Measurements from ENCODE around the gene KRTAP5-9.
"Not testable (repeated sequence)": the region's sequence is repeated elsewhere in the genome, so short reads cannot be mapped to it uniquely, and the experiment has no call there.

Gene KRTAP5-9

DNA sequence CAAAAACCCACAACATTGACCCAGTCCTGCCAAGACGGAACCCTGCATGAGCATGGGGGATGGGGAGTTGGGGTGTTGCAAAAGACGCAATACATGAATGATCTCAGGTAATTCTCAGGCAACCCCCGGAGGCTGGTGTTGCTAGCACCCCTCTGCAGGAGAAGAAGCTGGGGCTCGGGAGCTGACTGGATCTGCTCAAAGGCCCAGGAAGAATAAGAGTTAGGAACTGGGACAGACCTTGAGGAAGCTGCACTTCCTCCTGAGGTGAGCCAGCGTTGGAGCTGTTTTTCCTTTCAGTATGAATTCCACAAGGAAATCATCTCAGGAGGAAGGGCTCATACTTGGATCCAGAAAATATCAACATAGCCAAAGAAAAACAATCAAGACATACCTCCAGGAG lies at the start of gene KRTAP5-9:
Gene KRTAP5-9, plus strand, starts transcription at position 301 of the 400 bp plus-strand sequence. CDS start 238 bp downstream, outside the sequence.
- DNase-seq (ENCODE audit: low read depth), result no peak

DNA sequence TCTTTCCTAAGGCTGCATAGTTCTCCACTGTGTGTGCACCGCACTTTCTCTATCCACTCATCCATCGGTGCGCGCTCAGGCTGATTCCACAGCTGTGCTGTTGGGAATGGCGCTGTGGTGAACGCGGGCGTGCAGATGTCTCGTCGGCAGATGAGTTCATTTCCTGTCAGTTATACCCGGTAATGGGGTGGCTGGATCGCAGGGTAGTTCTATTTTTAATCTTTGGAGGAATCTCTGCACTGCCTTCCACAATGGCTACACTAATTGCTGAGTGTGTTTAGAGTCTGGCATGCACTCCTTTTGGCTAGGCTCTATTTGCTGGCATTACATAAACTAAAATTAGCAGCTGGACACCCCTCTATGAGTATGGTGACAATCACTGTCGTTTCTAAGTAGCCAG lies 49.1 kb upstream of the KRTAP5-9 start:
- no peak for DNase-seq (ENCODE audit: low read depth)

- no peak for DNase-seq (ENCODE audit: low read depth)
These were observed 48.7 kb upstream of the KRTAP5-9 start for GRCh38 chr11:71499546-71499945.

- DNase-seq (ENCODE audit: low read depth), result no peak
These were observed 47.6 kb upstream of the KRTAP5-9 start for GRCh38 chr11:71500601-71501021.

- no peak for DNase-seq (ENCODE audit: low read depth)
These were observed 46.9 kb upstream of the KRTAP5-9 start for GRCh38 chr11:71501071-71501985.

GRCh38 chr11:71502026-71502425 lies 46.2 kb upstream of the KRTAP5-9 start:
- no peak for DNase-seq (ENCODE audit: low read depth)

- DNase-seq (ENCODE audit: low read depth), result no peak
These were observed 45.3 kb upstream of the KRTAP5-9 start for GRCh38 chr11:71502871-71503435.

DNA sequence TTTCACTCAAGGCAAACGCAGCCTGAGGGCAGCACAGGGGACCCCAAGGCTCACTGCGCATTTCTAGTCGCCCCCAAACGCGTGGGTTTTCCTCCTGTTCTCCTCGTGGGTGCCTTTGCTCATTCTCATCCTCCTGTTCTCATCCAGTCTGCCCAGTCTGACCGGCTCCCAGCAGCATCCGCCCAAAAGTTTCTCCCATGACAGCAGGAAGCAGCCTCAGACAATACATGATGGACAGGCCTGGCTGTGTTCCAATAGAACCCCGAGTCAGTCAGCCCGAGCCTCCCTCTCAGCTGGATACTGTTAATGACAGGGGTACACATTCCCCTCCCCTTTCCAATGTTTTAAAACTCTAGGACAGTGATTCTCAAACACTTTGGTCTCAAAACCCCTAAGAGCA lies 43.7 kb upstream of the KRTAP5-9 start:
- DNase-seq (ENCODE audit: low read depth), result no peak

- no peak for DNase-seq (ENCODE audit: low read depth)
These were observed 43.2 kb upstream of the KRTAP5-9 start for GRCh38 chr11:71505001-71505400.

DNA sequence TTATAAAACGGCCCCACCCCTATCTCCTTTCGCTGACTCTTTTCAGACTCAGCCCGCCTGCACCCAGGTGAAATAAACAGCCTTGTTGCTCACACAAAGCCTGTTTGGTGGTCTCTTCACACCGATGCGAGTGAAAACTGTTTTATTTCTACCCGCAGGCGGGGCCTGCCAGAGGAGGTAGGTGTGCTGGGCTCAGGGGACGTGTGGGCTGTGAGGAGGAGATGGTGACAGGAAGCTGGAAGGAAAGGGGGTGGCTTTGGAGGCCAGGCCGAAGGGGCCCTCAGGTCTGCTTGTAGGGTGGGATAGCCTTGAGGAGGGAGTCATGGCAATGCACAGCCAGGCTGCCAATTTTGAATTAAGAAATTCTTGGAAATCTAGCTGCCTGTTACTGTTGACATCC lies 42.4 kb upstream of the KRTAP5-9 start:
- no peak for DNase-seq (ENCODE audit: low read depth)

DNA sequence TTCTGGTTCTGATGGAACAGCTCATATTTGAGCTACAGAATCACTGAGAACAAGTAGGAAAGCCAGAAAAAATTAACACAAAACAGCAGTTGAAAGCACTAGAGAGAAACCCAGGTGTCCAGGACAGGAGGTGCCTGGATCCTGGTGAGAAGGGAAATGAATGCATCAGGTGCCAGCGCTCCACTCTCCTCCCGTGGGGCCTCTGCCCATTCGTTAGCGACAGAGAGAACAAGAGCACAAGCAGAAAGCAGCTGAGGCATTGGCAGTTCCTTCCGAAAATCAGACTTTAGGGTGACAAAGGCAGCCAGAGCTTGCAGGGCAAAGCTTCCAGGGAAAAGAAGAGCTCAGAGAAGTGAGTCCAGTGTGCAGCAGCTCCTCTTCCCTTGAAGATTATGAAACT lies 41.1 kb upstream of the KRTAP5-9 start:
- no peak for DNase-seq (ENCODE audit: low read depth)

GRCh38 chr11:71518506-71519471 lies 29.4 kb upstream of the KRTAP5-9 start:
- DNase-seq (ENCODE audit: low read depth), result no peak

DNA sequence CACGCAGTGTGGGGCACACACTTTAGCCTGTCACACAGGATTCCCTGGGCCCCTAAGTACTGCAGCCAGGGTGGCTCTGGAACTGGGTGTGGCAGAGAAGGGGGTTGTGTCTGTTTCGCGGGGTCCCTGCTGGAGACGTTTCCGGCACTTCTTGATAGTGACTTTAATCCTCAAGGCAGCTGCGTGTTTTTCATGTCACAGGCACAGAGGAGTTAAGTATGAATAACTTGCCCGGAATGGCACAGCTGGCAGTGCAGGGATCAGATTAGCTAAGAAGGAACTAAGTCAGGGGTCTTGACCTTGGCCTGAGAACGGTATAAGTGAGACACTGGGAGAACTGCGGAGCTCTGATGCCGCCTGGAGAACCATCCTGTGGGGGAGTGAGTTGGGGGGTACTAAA lies 28.7 kb upstream of the KRTAP5-9 start:
- no peak for DNase-seq (ENCODE audit: low read depth)

DNA sequence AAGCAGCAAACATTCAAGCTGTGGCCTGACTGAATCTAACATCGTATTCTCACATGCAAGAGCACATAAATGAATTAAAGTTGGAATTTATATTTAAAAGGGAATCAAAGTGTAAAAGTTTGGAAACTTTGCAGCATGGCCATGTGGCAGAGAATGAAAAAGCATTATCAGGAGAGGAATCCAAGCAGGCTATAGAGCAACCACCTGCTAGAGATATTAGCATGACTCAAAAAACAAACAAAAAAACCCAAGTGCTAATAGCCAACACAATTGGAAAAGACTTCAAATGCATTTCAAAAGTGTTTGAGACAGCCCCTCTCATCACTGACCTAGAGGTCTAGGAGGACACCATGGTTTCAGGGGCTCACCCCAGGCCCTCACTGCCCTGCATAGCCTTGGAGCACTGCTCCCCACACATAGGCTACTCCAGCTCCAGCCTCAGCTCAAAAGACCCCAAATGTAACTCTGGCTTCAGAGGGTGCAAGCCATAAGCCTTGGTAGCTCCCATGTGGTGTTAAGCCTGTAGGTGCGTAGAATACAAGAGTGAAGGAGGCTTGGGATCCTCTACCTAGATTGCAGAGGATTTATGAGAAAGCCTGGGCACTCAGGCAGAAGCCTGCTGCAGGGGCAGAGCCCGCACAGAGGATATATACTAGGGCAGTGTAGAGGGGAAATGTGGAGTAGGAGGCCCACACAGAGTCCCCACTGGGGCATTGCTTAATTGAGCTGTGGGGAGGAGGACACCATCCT lies 22.9 kb upstream of the KRTAP5-9 start:
- no peak for DNase-seq (ENCODE audit: low read depth)

DNA sequence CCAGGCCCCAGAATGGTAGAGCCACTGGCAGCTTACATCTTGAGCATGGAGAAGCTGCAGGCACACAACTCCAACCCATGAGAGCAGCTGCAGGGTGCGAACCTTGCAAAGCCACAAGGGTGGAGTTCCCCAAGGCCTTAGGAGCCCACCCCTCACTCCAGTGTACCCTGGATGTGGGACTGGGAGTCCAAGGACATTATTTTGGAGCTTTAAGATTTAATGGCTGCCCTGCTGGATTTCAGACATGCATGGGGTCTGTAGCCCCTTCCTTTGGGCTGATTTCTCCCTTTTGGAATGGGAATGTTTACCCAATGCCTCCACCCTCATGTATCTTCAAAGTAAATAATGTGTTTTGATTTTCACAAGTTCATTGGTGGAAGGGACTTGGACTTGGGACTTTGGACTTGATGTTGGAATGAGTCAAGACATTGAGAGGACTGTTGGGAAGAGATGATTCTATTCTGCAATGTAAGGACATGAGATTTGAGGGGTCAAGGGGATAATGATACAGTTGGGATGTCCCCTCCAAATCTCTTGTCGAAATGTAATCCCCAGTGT lies 22.2 kb upstream of the KRTAP5-9 start:
- DNase-seq (ENCODE audit: low read depth), result no peak

DNA sequence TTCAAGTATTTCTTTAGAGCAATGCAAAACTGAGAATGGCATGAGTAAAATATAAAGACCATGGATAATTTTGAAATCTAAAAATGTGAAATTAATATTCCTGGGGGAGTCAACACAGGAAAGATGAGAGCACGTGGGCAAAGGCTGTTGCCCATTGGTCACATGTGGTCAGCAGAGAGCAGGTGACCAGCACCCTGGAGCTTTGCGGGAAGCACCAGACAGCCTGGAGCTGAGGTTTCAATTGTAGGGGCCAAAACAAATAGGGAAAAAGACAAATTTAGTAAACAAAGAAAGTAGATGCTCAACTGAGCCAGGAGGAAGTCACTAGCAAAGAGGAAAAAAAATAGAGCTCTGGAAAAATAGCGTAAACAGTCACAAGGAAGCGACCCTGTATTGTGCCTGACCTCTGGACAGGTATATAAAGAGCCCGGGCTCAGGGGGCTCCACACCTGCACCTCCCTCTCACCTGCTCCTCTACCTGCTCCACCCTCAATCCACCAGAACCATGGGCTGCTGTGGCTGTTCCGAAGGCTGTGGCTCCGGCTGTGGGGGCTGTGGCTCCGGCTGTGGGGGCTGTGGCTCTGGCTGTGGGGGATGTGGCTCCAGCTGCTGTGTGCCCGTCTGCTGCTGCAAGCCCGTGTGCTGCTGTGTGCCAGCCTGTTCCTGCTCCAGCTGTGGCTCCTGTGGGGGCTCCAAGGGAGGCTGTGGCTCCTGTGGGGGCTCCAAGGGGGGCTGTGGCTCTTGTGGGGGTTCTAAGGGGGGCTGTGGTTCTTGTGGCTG lies 21.2 kb upstream of the KRTAP5-9 start, which contains the start of gene KRTAP5-7:
Gene KRTAP5-7, plus strand, starts transcription at position 472 of the 780 bp plus-strand sequence. Its CDS starts 34 bp downstream, at position 506.
- not testable (repeated sequence) for DNase-seq (ENCODE audit: low read depth)

- no peak for DNase-seq (ENCODE audit: low read depth)
These were observed 20.5 kb upstream of the KRTAP5-9 start for GRCh38 chr11:71527576-71528210.

GRCh38 chr11:71530602-71531001 lies 17.6 kb upstream of the KRTAP5-9 start:
- DNase-seq (ENCODE audit: low read depth), result no peak

DNA sequence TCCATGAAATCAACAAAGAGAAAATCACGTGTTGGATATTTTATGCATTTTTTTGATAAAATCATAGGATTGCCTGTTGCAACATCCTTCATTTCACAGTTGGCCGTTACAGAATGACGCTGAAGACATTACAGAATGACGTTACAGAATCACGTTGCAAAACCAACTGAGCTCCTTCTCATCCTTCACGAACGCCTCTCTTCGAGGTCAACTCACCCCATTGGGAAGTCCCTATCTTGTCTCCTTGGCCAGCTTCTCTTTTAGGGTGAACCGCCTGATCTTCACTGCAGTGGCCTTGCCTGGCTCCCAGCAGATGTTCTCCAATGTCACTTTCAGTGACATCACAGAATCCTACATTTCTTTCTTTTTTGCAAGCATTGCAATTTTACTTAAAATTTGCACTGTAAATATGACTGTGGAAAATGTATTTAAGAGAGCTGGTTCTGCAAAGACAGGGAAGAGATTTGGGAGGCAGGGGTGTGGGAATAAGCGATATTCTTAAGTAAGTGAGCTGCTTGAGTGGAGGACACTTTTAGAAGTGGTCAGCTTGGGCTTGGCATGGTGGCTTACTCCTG lies 16.1 kb upstream of the KRTAP5-9 start:
- no peak for DNase-seq (ENCODE audit: low read depth)
